CD4-positive, alpha-beta T cell treated with Interleukin-15 for 4 hours (primary cell): Measurements from ENCODE around the gene ST3GAL3.
A peak's percentile ranks its signal among the peaks of the same experiment; 100 is the strongest.

ENCODE experiments used
- DNase-seq: peaks from one replicate; pipeline ENCODE4 v3.0.0-alpha.2; 2020; ENCODE audit warnings: low spot score

ST3GAL3 gene

GRCh38 chr1:43914576-43915525 is 207.5 kb downstream of the ST3GAL3 start:
- no peak for DNase-seq

DNA sequence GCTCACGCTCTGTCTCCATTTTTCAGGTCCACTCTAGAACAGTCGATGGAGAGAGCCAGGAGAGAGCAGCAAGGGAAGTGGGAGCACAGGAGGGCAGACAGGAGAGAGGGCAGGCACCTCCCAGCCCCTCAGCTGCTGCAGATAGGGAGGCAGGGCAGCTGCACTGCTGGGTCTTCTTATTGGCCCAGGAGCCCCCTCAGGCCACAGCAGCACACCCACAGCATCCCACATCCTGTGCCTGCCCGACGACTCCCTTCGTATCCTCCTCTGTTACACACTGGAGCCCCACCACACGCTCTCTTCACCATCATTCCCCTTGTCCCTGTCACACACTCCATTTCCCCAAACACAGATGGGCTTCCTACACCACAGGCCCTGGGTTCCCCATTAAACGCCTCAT is 212.6 kb downstream of the ST3GAL3 start:
- DNase-seq = no peak

GRCh38 chr1:43921022-43921421 is 213.7 kb downstream of the ST3GAL3 start:
- no peak for DNase-seq

GRCh38 chr1:43924516-43924915 is 217.2 kb downstream of the ST3GAL3 start:
- no peak for DNase-seq

GRCh38 chr1:43925846-43926245 is 218.5 kb downstream of the ST3GAL3 start:
- DNase-seq = no peak

DNA sequence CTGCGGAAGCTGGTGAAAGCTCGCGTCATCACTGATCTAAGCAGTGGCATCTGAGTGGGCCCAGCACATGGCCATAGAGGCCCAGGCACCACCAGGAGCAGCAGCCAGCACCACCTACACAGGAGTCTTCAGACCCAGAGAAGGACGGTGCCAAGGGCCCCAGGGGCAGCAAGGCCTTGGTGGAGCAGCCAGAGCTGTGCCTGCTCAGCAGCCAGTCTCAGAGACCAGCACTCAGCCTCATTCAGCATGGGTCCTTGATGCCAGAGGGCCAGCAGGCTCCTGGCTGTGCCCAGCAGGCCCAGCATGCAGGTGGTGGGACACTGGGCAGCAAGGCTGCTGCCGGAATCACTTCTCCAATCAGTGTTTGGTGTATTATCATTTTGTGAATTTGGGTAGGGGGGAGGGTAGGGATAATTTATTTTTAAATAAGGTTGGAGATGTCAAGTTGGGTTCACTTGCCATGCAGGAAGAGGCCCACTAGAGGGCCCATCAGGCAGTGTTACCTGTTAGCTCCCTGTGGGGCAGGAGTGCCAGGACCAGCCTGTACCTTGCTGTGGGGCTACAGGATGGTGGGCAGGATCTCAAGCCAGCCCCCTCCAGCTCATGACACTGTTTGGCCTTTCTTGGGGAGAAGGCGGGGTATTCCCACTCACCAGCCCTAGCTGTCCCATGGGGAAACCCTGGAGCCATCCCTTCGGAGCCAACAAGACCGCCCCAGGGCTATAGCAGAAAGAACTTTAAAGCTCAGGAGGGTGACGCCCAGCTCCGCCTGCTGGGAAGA is 223.0 kb downstream of the ST3GAL3 start:
- DNase-seq = no peak

- no peak for DNase-seq
These were observed 223.6 kb downstream of the ST3GAL3 start for GRCh38 chr1:43930949-43931275.

GRCh38 chr1:43931711-43932660 is 224.7 kb downstream of the ST3GAL3 start:
- no peak for DNase-seq

DNA sequence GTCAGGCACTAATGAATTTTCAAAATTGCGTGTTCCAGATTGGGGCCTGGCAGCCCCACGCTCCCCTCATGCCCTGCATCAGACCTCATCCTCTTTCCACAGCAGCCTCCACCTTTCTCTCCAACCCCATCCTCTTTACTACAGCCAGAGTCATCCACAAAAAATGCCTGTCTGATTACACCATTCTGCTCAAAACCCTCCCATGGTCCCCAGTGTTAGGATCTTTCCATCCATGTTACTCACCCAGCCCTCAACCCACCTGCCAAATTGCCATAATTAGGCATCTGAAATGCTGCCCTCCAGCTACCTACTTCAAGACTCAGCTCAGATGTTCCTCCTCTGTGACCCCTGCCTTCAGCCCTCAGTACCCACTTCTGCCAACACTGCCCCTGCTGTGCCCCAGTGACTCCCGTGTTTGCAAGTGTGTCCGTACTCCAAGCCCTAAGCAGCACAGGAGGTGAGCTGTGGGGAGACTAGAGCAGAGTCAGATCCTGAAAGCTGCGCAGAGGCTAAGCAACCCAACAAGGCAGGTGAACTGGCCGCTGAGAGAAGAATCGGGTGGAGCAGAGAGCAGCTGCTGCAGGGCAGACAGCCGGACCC is 225.6 kb downstream of the ST3GAL3 start:
- DNase-seq = no peak

- no peak for DNase-seq
These were observed 226.2 kb downstream of the ST3GAL3 start, which contains the start of gene ARTN for GRCh38 chr1:43933386-43934100. TSS of gene ARTN (plus strand) at chr1:43933801. CDS start at chr1:43935657, 1,856 bp downstream.

DNA sequence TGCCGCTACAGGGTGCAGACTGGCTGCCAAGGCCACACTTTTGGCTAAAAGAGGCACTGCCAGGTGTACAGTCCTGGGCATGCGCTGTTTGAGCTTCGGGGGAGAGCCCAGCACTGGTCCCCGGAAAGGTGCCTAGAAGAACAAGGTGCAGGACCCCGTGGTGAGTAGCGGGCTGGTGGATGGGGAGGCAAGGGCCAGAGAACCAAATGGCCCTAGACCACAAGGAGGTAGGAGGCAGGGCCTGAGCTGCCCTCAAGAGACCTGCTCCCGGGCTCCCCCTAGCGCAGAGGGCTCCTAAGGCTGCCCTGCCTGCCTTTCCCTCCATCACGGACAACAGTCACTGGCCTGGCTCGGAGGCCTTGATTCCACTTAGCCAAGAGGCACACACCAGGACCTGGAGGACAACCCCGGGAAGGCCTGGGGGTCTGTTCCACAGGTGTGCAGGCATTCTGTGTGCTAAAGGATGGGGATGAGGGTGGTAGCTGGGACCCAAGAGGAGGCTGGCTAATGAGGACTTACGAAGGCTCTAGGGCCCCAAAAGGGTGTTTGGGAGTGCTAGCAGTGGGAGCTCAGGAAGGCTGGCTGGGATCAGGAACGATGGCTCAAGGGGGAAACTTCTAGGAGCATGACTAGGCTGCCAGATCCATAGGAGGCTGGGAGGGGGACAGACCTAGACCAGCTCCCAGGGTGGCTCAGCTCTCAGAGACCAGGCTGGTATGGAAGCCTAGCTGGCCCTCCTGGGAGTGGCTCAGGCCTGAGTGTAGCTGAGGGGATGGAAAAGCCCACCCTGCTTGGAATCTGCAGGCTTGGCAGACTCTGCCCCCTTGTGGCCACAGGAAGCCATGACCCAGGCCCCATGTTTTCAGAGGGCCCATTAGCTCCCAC is 227.0 kb downstream of the ST3GAL3 start:
- DNase-seq = peak; percentile 36

DNA sequence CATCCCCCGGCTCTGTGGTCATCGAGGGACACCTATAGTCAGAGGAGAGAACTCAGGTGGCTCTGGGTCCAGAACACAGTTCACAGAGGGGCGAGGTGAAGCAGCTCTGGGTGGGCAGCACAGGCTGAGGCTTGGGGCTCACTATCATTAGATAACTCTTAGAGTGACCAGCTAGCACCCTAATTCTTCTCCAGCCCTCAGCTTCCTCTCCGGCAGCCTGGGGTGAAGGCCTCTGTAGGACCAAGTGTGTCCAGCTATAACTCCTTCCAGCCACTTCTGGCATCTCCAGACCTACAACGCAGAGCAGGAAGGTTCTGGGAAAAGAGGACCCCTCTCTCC is 227.6 kb downstream of the ST3GAL3 start:
- no peak for DNase-seq

- no peak for DNase-seq
These were observed 228.5 kb downstream of the ST3GAL3 start for GRCh38 chr1:43935711-43936427.

DNA sequence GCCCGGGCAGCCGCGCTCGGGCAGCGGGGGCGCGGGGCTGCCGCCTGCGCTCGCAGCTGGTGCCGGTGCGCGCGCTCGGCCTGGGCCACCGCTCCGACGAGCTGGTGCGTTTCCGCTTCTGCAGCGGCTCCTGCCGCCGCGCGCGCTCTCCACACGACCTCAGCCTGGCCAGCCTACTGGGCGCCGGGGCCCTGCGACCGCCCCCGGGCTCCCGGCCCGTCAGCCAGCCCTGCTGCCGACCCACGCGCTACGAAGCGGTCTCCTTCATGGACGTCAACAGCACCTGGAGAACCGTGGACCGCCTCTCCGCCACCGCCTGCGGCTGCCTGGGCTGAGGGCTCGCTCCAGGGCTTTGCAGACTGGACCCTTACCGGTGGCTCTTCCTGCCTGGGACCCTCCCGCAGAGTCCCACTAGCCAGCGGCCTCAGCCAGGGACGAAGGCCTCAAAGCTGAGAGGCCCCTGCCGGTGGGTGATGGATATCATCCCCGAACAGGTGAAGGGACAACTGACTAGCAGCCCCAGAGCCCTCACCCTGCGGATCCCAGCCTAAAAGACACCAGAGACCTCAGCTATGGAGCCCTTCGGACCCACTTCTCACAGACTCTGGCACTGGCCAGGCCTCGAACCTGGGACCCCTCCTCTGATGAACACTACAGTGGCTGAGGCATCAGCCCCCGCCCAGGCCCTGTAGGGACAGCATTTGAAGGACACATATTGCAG is 229.3 kb downstream of the ST3GAL3 start:
- no peak for DNase-seq

GRCh38 chr1:43937179-43937865 is 230.0 kb downstream of the ST3GAL3 start:
- DNase-seq = no peak

DNA sequence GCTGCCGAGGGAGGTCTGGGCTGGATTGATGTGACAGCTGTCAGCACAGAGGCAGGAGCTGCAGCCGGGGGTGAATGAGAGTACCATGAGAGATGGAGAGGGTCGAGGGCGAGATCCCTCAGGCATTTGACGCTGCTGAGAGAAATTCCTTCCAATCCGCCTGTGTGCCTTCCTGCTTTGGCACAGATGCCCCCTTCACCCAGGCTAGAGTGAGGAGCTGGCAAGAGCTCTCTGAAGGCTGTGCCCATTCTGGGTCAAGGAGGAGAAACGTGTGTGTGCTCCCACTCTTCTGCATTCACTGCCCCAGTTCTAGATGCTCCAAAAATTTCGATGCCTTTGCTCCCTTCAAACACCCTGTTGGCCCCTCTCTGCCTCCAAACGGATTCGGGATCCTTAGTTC is 231.0 kb downstream of the ST3GAL3 start:
- no peak for DNase-seq

DNA sequence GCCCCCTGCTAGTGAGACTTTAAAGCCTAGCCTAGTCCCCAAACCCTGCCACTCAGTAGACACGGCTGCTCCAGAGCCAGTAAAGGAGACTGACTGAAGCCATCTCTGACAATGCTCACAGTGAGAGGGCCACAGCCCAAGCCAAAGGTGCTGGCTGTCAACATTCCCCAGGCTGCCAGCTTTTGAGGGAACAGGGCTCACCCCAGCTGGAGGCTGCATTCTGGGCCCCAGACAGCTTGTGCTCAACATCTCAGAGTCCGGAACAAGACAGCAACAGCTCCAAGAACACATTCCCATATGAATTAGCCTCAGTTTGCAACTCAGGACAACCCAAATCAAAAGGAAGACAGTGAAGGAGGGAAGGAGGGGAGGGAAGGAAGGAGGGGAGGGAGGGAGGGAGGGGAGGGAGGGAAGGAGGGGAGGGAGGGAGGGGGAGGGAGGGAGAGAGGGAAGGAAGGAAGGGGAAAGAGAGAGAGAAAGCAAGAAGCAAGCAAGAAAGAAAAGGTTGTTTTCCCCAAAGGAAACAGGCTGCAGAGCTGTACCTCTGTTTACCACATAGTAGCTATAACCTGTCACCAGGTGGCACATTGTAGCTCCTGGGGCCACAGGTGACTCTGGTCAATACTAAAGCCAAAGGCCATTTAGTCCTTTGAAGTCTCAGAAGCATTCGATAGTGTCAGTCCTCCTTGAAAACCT is 231.7 kb downstream of the ST3GAL3 start:
- DNase-seq = no peak
